DMS 273 (cell line): Measurements from ENCODE around the gene ASCC2.
"Not testable (repeated sequence)": the region's sequence is repeated elsewhere in the genome, so short reads cannot be mapped to it uniquely, and the experiment has no call there.

Source experiments
- DNase-seq: peaks from one replicate; lab custom pipeline; 2025; ENCODE audit not compliant: unreplicated experiment; lab: John Stamatoyannopoulos, UW

Gene ASCC2

GRCh38 chr22:29758068-29758622, 79.9 kb downstream of the ASCC2 start:
- no peak for DNase-seq

- DNase-seq = no peak
Measured at GRCh38 chr22:29757096-29757495, 81.0 kb downstream of the ASCC2 start.

GRCh38 chr22:29756341-29756740, 81.7 kb downstream of the ASCC2 start:
- DNase-seq = no peak

GRCh38 chr22:29755889-29756288, 82.2 kb downstream of the ASCC2 start:
- DNase-seq = no peak

GRCh38 chr22:29754658-29755395, 83.2 kb downstream of the ASCC2 start:
- not testable (repeated sequence) for DNase-seq

GRCh38 chr22:29753808-29754657, 84.0 kb downstream of the ASCC2 start:
- no peak for DNase-seq

- DNase-seq = no peak
Measured at GRCh38 chr22:29751669-29752068, 86.4 kb downstream of the ASCC2 start.

- no peak for DNase-seq
Measured at GRCh38 chr22:29750559-29751538, 87.2 kb downstream of the ASCC2 start.

GRCh38 chr22:29750029-29750428, 88.0 kb downstream of the ASCC2 start:
- no peak for DNase-seq

- DNase-seq = no peak
Measured at GRCh38 chr22:29748248-29748893, 89.7 kb downstream of the ASCC2 start.

GRCh38 chr22:29747832-29748231, 90.2 kb downstream of the ASCC2 start:
- DNase-seq = no peak

- DNase-seq = peak; percentile 97
Measured at GRCh38 chr22:29744902-29745301, 93.2 kb downstream of the ASCC2 start.

GRCh38 chr22:29742326-29742725, 95.7 kb downstream of the ASCC2 start:
- no peak for DNase-seq

GRCh38 chr22:29741926-29742325, 96.1 kb downstream of the ASCC2 start:
- no peak for DNase-seq

- no peak for DNase-seq
Measured at GRCh38 chr22:29740216-29740615, 97.9 kb downstream of the ASCC2 start.

- DNase-seq = no peak
Measured at GRCh38 chr22:29739346-29739875, 98.7 kb downstream of the ASCC2 start.
